Colon (tissue), 2 donors: Measurements from ENCODE around the gene EML1.
"Not testable (repeated sequence)": the region's sequence is repeated elsewhere in the genome, so short reads cannot be mapped to it uniquely, and the experiment has no call there.

Source experiments
- FAIRE-seq: peaks from 2 replicates; lab custom pipeline; 2012; peaks lifted over from hg19 to GRCh38; lab: Jason Lieb, UNC
- donor health status: control.
- donor health status: control.

EML1 gene

DNA sequence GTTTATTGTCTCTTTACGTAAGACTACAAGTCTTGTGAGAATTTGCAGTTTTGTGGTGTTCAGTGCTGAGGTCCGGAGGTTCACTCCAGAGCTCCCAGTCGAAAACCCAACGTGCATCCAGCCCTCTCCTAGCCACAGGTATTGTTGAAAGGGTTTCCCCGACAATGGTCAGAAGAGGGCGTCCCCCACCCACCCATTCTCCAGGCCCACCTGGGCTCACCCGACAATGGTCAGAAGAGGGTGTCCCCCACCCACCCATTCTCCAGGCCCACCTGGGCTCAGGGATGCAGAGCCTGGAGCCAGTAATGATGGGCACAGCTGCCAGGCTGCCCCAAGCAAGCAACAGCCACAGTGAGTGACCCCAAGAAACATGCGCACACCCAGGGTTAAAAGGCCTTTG, 145.2 kb downstream of the EML1 start:
- FAIRE-seq = no peak

DNA sequence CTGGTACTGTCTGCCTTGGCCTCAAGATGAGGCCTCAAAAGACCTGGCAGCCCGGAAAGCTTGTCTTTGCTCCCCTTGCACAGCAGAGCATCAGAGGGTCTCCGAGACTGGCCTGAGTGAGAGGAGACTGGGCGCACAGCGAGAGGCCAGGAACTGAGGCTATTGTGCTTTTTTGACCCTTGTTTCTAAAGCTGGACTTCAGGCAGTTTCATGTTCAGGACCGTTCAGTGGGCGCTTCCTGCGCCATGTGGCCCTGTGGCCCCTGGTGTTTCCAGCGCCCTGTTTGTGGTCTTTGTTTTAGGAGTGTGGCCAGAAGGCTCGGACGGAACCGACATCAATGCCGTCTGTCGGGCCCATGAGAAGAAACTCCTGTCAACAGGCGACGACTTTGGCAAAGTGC, 145.7 kb downstream of the EML1 start:
- FAIRE-seq = no peak

- FAIRE-seq = no peak
Observed at GRCh38 chr14:99939421-99939820, 146.2 kb downstream of the EML1 start.

GRCh38 chr14:99940064-99940463, 146.9 kb downstream of the EML1 start:
- no peak for FAIRE-seq

- no peak for FAIRE-seq
Observed at GRCh38 chr14:99941211-99941610, 148.0 kb downstream of the EML1 start.

GRCh38 chr14:99943620-99944019, 150.4 kb downstream of the EML1 start:
- no peak for FAIRE-seq

GRCh38 chr14:99944241-99944651, 151.0 kb downstream of the EML1 start:
- FAIRE-seq = no peak

GRCh38 chr14:99945732-99946651, 152.8 kb downstream of the EML1 start:
- FAIRE-seq = no peak

DNA sequence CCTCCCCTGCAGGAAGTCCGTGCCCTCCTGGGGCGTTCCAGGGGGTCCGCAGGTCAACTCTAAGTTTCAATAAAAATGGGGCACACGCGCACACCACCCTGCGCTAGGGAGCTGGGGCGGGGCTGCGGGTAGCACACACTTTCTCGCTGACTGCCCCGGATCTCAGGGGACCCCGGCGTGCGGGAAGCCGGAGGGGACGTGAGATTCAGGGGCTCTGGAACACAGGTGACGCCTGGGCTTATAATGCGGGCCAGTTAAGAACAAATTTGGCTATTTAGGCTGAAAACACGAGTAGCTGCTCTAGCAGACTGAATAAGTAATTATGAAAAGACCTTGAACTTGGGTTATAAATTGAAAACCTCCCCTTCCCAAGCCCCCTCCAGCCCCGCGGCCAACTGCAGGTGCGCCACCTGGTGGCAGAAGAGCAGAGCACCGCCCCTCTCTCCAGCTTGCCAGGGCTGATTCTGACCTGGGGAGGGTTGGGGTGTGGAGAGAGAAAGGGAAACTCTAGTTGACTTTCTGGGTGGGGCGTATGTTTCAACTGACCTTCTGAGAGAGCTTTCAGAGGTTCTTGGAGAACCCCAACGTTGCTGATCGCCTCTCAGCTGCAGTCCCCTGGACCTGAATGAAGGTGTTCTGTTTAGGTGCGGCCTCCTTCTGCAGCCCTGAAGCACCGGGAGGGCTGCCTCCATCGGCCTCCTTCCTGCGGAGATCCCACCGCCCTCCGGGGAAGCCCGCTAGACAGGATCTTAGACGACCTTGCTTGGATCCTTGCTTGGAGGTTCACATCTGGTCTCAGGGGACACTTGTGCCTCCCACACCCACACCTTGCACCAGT, 153.7 kb downstream of the EML1 start:
- no peak for FAIRE-seq

DNA sequence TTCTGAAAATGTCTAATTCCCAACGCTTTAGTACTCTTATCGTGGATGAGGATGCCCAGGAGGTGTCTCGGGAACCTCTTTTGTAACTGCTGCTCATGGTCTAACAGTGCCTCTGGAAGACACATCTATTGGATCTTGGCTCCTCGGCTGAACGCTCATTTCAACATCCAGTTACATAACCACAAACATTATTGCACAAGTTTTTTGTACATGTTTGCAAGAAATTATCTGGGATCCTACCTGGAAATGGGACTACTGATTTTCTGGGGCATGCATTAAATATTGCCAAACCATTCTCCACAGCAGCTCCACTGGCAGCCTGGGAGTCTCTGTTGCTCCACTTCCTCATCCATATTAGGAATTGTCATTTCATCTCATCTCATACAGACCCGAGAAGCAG, 154.5 kb downstream of the EML1 start:
- no peak for FAIRE-seq

DNA sequence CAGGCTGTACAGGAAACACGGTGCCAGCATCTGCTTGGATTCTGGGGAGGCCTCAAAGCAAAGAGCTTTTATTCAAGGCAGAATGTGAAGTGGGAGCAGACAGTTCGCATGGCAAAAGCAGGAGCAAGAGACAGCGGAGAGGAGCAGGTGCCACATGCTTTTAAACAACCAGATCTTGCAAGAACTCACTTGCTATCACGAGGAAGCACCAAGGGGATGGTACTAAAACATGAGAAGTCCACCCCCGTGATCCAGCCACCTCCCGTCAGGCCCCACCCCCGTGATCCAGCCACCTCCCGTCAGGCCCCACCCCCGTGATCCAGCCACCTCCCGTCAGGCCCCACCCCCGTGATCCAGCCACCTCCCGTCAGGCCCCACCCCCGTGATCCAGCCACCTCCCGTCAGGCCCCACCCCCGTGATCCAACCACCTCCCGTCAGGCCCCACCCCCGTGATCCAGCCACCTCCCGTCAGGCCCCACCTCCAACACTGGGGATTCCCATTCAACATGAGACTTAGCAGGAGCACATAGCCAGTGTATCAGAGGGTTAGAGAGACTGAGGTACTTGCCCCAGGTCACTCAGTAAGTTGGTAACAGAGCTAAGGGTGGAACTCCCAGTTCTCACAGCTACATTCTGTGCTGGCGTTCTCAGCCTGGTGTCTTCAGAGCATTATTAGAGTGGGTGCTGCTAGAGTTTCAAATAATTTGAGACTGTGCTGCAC, 156.0 kb downstream of the EML1 start:
- not testable (repeated sequence) for FAIRE-seq

GRCh38 chr14:99950181-99950580, 157.0 kb downstream of the EML1 start:
- no peak for FAIRE-seq

- no peak for FAIRE-seq
Observed at GRCh38 chr14:99951085-99951484, 157.9 kb downstream of the EML1 start.

- no peak for FAIRE-seq
Observed at GRCh38 chr14:99952039-99952438, 158.8 kb downstream of the EML1 start.

DNA sequence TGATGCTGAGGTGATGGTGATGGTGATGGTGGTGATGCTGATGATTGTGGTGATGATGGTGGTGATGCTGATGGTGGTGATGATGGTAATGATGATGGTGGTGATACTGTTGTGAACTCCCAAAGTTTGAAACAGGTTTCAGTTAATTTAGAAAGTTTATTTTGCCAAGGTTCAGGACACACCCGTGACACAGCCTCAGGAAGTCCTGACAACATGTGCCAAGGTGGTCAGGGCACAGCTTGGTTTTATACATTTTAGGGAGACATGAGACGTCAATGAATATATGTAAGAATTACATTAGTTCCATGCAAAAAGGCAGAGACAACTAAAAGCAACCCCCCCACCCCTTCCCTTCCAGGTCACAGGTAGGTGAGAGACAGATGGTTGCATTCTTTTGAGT, 159.2 kb downstream of the EML1 start:
- FAIRE-seq = no peak

- FAIRE-seq = no peak
Observed at GRCh38 chr14:99955826-99956455, 162.7 kb downstream of the EML1 start.

GRCh38 chr14:99958380-99958779, 165.2 kb downstream of the EML1 start:
- FAIRE-seq = no peak

DNA sequence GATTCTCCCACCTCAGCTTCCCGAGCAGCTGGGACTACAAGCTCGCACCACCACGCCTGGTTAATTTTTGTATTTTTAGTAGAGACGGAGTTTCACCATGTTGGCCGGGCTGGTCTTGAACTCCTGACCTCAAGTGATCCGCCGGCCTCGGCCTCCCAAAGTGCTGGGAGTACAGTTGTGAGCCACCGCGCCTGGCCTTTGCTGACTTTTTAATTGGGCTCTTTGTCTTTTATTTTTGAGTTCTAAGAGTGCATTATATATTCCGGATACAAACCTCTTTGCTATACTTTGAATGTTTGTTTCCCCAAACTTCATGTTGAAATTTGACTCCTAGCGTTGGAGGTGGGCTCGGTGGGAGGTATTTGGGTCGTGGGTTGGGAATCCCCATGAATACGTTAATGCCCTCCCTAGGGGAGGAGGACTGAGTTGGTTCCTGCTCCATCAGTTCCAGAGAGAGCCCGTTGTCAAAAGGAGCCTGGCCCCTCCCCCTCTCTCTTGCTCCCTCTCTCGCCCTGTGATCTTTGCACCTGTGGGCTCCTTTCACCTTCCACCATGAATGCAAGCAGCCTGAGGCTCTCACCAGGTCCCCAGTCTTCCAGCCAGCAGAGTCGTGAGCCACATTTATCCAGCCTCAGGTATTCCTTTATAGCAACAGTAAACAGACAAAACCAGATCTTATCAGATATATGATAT, 168.8 kb downstream of the EML1 start:
- FAIRE-seq = no peak

DNA sequence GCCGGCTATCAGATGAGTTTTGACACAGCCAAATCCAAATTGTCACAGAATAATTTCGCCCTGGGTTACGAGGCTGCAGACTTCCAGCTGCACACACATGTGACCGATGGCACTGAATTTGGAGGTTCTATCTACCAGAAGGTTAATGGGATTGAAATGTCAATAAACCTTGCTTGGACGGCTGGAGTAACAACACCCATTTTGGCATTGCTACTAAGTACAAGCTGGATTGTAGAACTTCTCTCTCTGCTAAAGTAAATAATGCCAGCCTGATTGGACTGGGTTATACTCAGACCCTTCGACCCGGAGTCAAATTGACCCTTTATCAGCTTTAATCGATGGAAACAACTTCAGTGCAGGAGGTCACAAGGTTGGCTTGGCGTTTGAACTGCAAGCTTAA, 171.8 kb downstream of the EML1 start:
- no peak for FAIRE-seq

DNA sequence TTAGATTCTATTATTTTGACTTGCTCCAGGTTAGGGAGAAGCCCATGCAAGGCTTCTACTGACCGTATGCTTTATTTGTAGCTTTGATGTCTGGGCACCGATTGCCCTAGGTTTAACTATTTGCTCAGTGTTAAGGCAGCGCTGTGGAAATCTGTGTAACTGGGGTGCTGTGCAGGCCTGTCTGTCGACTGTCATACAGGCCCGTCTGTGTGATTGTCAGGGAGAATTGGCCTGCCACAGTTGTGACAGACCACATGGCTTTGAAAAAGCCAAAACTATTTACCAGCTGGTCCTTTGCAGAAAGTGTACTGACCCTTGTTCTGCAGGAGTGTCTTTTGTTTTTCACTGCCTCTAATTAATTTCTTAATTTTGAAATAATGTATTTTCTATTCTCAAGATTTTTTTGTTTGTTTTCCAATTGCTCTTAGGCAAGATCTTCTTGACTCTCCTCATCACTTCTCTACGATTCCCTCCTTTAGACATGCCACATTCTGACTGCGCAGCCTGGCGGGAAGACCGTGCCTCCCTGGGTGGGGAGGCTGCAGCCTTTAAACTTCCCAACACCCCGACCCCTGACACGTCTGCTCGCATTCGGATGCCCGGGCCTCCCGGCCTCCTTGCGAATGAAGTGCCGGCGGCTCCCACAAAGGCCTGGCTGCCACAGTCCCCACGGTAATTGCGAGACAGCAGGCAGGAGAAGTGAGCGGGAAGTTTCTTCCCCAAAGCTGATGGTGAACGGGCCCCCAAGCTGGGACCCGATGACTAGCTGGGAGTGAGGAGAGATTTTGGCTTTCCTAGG, 173.0 kb downstream of the EML1 start:
- FAIRE-seq = no peak

DNA sequence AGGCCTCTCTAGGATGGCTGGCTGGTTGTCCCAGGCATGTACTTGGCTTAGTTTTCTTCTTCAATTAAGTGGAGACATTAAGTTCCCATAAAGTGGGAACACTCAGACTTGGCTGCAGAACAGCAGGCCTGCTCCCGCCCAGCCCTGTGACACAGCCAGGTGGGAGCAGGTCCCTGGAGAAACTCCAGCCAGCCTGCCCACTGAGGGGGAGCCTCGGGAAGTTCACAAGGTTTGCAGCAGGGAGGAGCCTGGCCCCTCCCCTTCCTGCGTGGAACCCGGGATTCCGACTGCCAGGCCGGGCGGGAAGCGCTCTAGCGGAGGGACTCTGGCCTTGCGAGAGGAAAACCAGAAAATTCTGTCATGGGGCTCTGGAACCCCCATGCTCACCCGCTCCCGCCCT, 173.7 kb downstream of the EML1 start:
- no peak for FAIRE-seq
